ENCODE results near the gene CCDC154.

Gene CCDC154

GRCh38 chr16:1466968-1467521, 22.7 kb upstream of the CCDC154 start:
- peak; percentile 8 for DNase-seq (ENCODE audit: low spot score)
- POLR2A ChIA-PET (ENCODE audit: low non-redundant PET), result no interaction called here
- H3K27ac ChIP-seq, result peak overlapping the region; percentile 25
- TF ChIP-seq CTCF (conservative IDR thresholded peaks at IDR 0.05; ENCODE audit: low read depth), result no peak
- CTCF ChIA-PET, result no interaction called here

GRCh38 chr16:1466054-1466453, 21.7 kb upstream of the CCDC154 start:
- H3K27ac ChIP-seq, result no peak overlapping the region
- CTCF ChIA-PET, result no interaction called here
- POLR2A ChIA-PET (ENCODE audit: low non-redundant PET), result no interaction called here
- TF ChIP-seq CTCF (conservative IDR thresholded peaks at IDR 0.05; ENCODE audit: low read depth), result no peak
- no peak for DNase-seq (ENCODE audit: low spot score)

GRCh38 chr16:1465567-1465915, 21.2 kb upstream of the CCDC154 start:
- POLR2A ChIA-PET (ENCODE audit: low non-redundant PET), result interaction anchor here (0.6 kb wide), 1 partner anchor 213 kb away, joined by 3 read pairs; the partner anchor contains the start of gene JPT2

GRCh38 chr16:1464894-1465566, 20.7 kb upstream of the CCDC154 start:
- POLR2A ChIA-PET (ENCODE audit: low non-redundant PET), result interaction anchor here (0.6 kb wide), 1 partner anchor 213 kb away, joined by 3 read pairs; the partner anchor contains the start of gene JPT2
- CTCF ChIA-PET, result interaction anchor here (0.5 to 0.6 kb wide), 2 partner anchors 245 to 814 kb away, joined by 3 to 4 read pairs; no protein-coding TSS in a partner anchor
- no peak overlapping the region for H3K27ac ChIP-seq
- DNase-seq (ENCODE audit: low spot score), result no peak
- TF ChIP-seq CTCF (conservative IDR thresholded peaks at IDR 0.05; ENCODE audit: low read depth), result no peak

More at GRCh38 chr16:1465567-1465915, 21.2 kb upstream of the CCDC154 start:
- CTCF ChIA-PET, result no interaction called here
- no peak for TF ChIP-seq CTCF (conservative IDR thresholded peaks at IDR 0.05; ENCODE audit: low read depth)
- no peak for DNase-seq (ENCODE audit: low spot score)
- H3K27ac ChIP-seq, result no peak overlapping the region

GRCh38 chr16:1464196-1464893, 20.0 kb upstream of the CCDC154 start:
- H3K27ac ChIP-seq, result no peak overlapping the region; the same call in 1 of the 2 replicates
- DNase-seq (ENCODE audit: low spot score), result no peak
- TF ChIP-seq CTCF (conservative IDR thresholded peaks at IDR 0.05; ENCODE audit: low read depth), result no peak
- ChIA-PET CTCF (interaction anchor here (0.5 to 0.7 kb wide), 3 partner anchors 9 to 815 kb away, joined by 3 to 4 read pairs (median 3); no protein-coding TSS in a partner anchor), POLR2A (ENCODE audit: low non-redundant PET) (no interaction called here)

- DNase-seq (ENCODE audit: low spot score), result no peak
- no peak overlapping the region for H3K27ac ChIP-seq
- TF ChIP-seq CTCF (conservative IDR thresholded peaks at IDR 0.05; ENCODE audit: low read depth), result no peak
- CTCF ChIA-PET, result no interaction called here
- POLR2A ChIA-PET (ENCODE audit: low non-redundant PET), result no interaction called here
Measured at GRCh38 chr16:1461146-1461545, 16.8 kb upstream of the CCDC154 start.

Measured in RWPE1 (cell line).